Measurements from ENCODE around the gene CHRNA10.
"Not testable (repeated sequence)": the region's sequence is repeated elsewhere in the genome, so short reads cannot be mapped to it uniquely, and the experiment has no call there.

The CHRNA10 gene

GRCh38 chr11:3666023-3666530 is 5.1 kb downstream of the CHRNA10 start:
- no peak for DNase-seq (ENCODE audit: low read depth in 2 of 3, low spot score in 2 of 3)

- no peak for DNase-seq (ENCODE audit: low read depth in 2 of 3, low spot score in 2 of 3)
These were observed 5.7 kb downstream of the CHRNA10 start for GRCh38 chr11:3665336-3666022.

- no peak for DNase-seq (ENCODE audit: low read depth in 2 of 3, low spot score in 2 of 3)
These were observed 7.1 kb downstream of the CHRNA10 start for GRCh38 chr11:3664032-3664630.

GRCh38 chr11:3662856-3663255 is 8.3 kb downstream of the CHRNA10 start:
- no peak for DNase-seq (ENCODE audit: low read depth in 2 of 3, low spot score in 2 of 3)

GRCh38 chr11:3660960-3661359 is 10.2 kb downstream of the CHRNA10 start:
- DNase-seq (ENCODE audit: low read depth in 2 of 3, low spot score in 2 of 3), result no peak

- DNase-seq (ENCODE audit: low read depth in 2 of 3, low spot score in 2 of 3), result no peak
These were observed 11.3 kb downstream of the CHRNA10 start for GRCh38 chr11:3659595-3660515.

GRCh38 chr11:3658252-3658651 is 12.9 kb downstream of the CHRNA10 start:
- no peak for DNase-seq (ENCODE audit: low read depth in 2 of 3, low spot score in 2 of 3)

- DNase-seq (ENCODE audit: low read depth in 2 of 3, low spot score in 2 of 3), result not testable (repeated sequence)
These were observed 13.9 kb downstream of the CHRNA10 start for GRCh38 chr11:3657331-3657730.

- no peak for DNase-seq (ENCODE audit: low read depth in 2 of 3, low spot score in 2 of 3)
These were observed 15.6 kb downstream of the CHRNA10 start for GRCh38 chr11:3655547-3655946.

GRCh38 chr11:3652514-3652913 is 18.7 kb downstream of the CHRNA10 start:
- DNase-seq (ENCODE audit: low read depth in 2 of 3, low spot score in 2 of 3), result not testable (repeated sequence)

GRCh38 chr11:3649374-3649773 is 21.8 kb downstream of the CHRNA10 start:
- not testable (repeated sequence) for DNase-seq (ENCODE audit: low read depth in 2 of 3, low spot score in 2 of 3)

GRCh38 chr11:3648843-3649242 is 22.3 kb downstream of the CHRNA10 start:
- DNase-seq (ENCODE audit: low read depth in 2 of 3, low spot score in 2 of 3), result not testable (repeated sequence)

- no peak for DNase-seq (ENCODE audit: low read depth in 2 of 3, low spot score in 2 of 3)
These were observed 25.6 kb downstream of the CHRNA10 start for GRCh38 chr11:3645552-3645951.

GRCh38 chr11:3644817-3645235 is 26.4 kb downstream of the CHRNA10 start, which contains the start of gene ART1:
Gene ART1, plus strand, starts transcription at chr11:3645128. Its CDS starts 14,086 bp downstream, at chr11:3659214.
- no peak for DNase-seq (ENCODE audit: low read depth in 2 of 3, low spot score in 2 of 3)

- DNase-seq (ENCODE audit: low read depth in 2 of 3, low spot score in 2 of 3), result not testable (repeated sequence)
These were observed 28.1 kb downstream of the CHRNA10 start for GRCh38 chr11:3643102-3643546.

- peak in 2 of 3 experiments; percentile 22 to 43 for DNase-seq (ENCODE audit: low read depth in 2 of 3, low spot score in 2 of 3)
These were observed 28.9 kb downstream of the CHRNA10 start for GRCh38 chr11:3642071-3642951.

GRCh38 chr11:3641701-3642070 is 29.5 kb downstream of the CHRNA10 start, which contains the start of gene ART5:
Gene ART5, minus strand, starts transcription at chr11:3641992. Its CDS starts 130 bp downstream, at chr11:3641862.
- no peak for DNase-seq (ENCODE audit: low read depth in 2 of 3, low spot score in 2 of 3)

GRCh38 chr11:3641191-3641590 is 30.0 kb downstream of the CHRNA10 start:
- DNase-seq (ENCODE audit: low read depth in 2 of 3, low spot score in 2 of 3), result no peak

- no peak for DNase-seq (ENCODE audit: low read depth in 2 of 3, low spot score in 2 of 3)
These were observed 31.3 kb downstream of the CHRNA10 start for GRCh38 chr11:3639841-3640240.

- DNase-seq (ENCODE audit: low read depth in 2 of 3, low spot score in 2 of 3), result no peak
These were observed 32.7 kb downstream of the CHRNA10 start for GRCh38 chr11:3638513-3638912.

All from activated CD8-positive, alpha-beta memory T cell treated with anti-CD3 and anti-CD28 coated beads for 48 hours (primary cell).